HCT116 (cell line): Measurements from ENCODE around the gene TFF1. TPM values are rescaled to one million over a fixed set of nuclear protein-coding genes. Genes with fewer than 3 reads are reported as not detected.

Experiments
- ATAC-seq: fragments of 200-7000 bp; cut with Tn5 transposase; 2 replicates; pipeline ENCODE4 v1.9.1; 2020; ENCODE audit warnings: mild to moderate bottlenecking, moderate library complexity
- BruUV-seq: library from RNA; stranded (reverse); fragments of 400-500 nt; replicated peaks from 2 replicates; lab custom pipeline; 2021; lab: Mats Ljungman, UMichigan
- CTCF ChIA-PET: fragments of 300-600 bp; sonication (Branson Sonifier 250); formaldehyde crosslinking; loops from one replicate; lab custom pipeline; 2021; ENCODE audit warnings: antibody characterized with exemption; lab: Charles Lee
- POLR2A ChIA-PET: fragments of 300-600, 350-600 bp; sonication (Branson Sonifier 250); formaldehyde crosslinking; loops from one replicate; lab custom pipeline; 2021; ENCODE audit warnings: antibody characterized with exemption; lab: Charles Lee
- RAD21 ChIA-PET, 2 experiments: fragments of 300-600 bp; sonication (Branson Sonifier 250); formaldehyde crosslinking; loops; one replicate each; lab custom pipeline; 2023; ENCODE audit warnings: low total read pairs in 2 of 2; ENCODE audit not compliant: uncharacterized antibody in 2 of 2, unreplicated experiment in 2 of 2, low non-redundant PET in 1 of 2; lab: Charles Lee
- DNase-seq: peaks from one replicate; pipeline ENCODE4 v3.0.0-alpha.2; 2010; ENCODE audit warnings: low read depth, low spot score
- H2AFZ ChIP-seq: fragments of 200-600 bp; shearing (Covaris generic), sonication (generic); 2 replicates; pipeline ENCODE4 v1.6.1; 2017; ENCODE audit warnings: low read depth, mixed run types, mixed read lengths, antibody characterized with exemption, low read length; ENCODE audit not compliant: poor library complexity, severe bottlenecking
- H3K27ac ChIP-seq: 2 replicates; pipeline ENCODE4 v1.5.1; 2012; ENCODE audit warnings: low read depth, low read length
- H3K27me3 ChIP-seq: fragments of 200-600 bp; sonication (generic); 2 replicates; pipeline ENCODE4 v1.6.1; 2016; ENCODE audit warnings: mixed run types, low read length, mixed read lengths; ENCODE audit not compliant: insufficient read depth
- H3K36me3 ChIP-seq, 2 experiments: fragments of 200-500 bp in 1 of 2; fragments of 200-600 bp in 1 of 2; sonication (Bioruptor generic) in 1 of 2; sonication (generic) in 1 of 2; 2 replicates each; pipeline versions ENCODE4 v1.5.1 to v1.6.1; 2014 to 2016; ENCODE audit warnings: low read length in 2 of 2, inconsistent platforms in 1 of 2, mixed read lengths in 1 of 2, mixed run types in 1 of 2; ENCODE audit not compliant: insufficient read depth in 2 of 2, control insufficient read depth in 1 of 2
- H3K4me1 ChIP-seq, 2 experiments: fragments of 200-600 bp in 1 of 2; sonication (generic) in 1 of 2; 2 replicates each; pipeline versions ENCODE4 v1.5.1 to v1.6.1; 2012 to 2017; ENCODE audit warnings: low read length in 2 of 2, inconsistent platforms in 1 of 2, mild to moderate bottlenecking in 1 of 2, mixed read lengths in 1 of 2, mixed run types in 1 of 2, moderate library complexity in 1 of 2; ENCODE audit not compliant: insufficient read depth in 2 of 2, control insufficient read depth in 1 of 2
- H3K4me2 ChIP-seq: fragments of 200-600 bp; sonication (generic); 2 replicates; pipeline ENCODE4 v1.6.1; 2017; ENCODE audit warnings: mixed run types, low read length, mixed read lengths
- H3K4me3 ChIP-seq, 2 experiments: fragments of 200-600 bp in 1 of 2; sonication (generic) in 1 of 2; replicated peaks in 1 of 2; 2 replicates each; pipeline ENCODE4 v1.5.1; 2011 to 2016; ENCODE audit warnings: low read length in 2 of 2, control low read depth in 1 of 2, low read depth in 1 of 2, mild to moderate bottlenecking in 1 of 2, mixed read lengths in 1 of 2, mixed run types in 1 of 2
- H3K79me2 ChIP-seq: fragments of 200-600 bp; sonication (generic); 2 replicates; pipeline ENCODE4 v1.6.1; 2017; ENCODE audit warnings: mild to moderate bottlenecking, mixed run types, low read length, moderate library complexity, mixed read lengths; ENCODE audit not compliant: insufficient read depth
- H3K9ac ChIP-seq: fragments of 200-600 bp; sonication (generic); 2 replicates; pipeline ENCODE4 v1.6.1; 2016; ENCODE audit warnings: low read length, mixed read lengths
- H3K9me2 ChIP-seq: fragments of 200-600 bp; sonication (generic), shearing (Covaris generic); 2 replicates; pipeline ENCODE4 v1.6.1; 2017; ENCODE audit warnings: mixed run types, mild to moderate bottlenecking, moderate library complexity; ENCODE audit not compliant: insufficient read depth
- H3K9me3 ChIP-seq, 2 experiments: fragments of 200-500 bp in 1 of 2; fragments of 200-600 bp in 1 of 2; sonication (Bioruptor generic) in 1 of 2; sonication (generic) in 1 of 2; 2 replicates each; pipeline ENCODE4 v1.6.1; 2014 to 2017; ENCODE audit warnings: low read length in 2 of 2, mixed read lengths in 2 of 2, inconsistent platforms in 1 of 2, low read depth in 1 of 2, mild to moderate bottlenecking in 1 of 2, mixed run types in 1 of 2, moderate library complexity in 1 of 2; ENCODE audit not compliant: control insufficient read depth in 1 of 2, insufficient read depth in 1 of 2
- H4K20me1 ChIP-seq: fragments of 200-600 bp; sonication (generic), shearing (Covaris generic); 2 replicates; pipeline ENCODE4 v1.6.1; 2017; ENCODE audit warnings: mixed run types, mild to moderate bottlenecking, moderate library complexity; ENCODE audit not compliant: insufficient read depth
- CEBPB ChIP-seq: IDR thresholded peaks from 2 replicates; pipeline ENCODE4 v1.6.1; 2012; ENCODE audit warnings: low read depth
- EGR1 ChIP-seq: IDR thresholded peaks from 2 replicates; pipeline ENCODE4 v1.6.1; 2012; ENCODE audit warnings: low read depth
- EZH2 ChIP-seq: fragments of 200-600 bp; sonication (generic); IDR thresholded peaks from 2 replicates; pipeline ENCODE4 v1.6.1; 2017; ENCODE audit warnings: antibody characterized with exemption, mixed run types
- EZH2phosphoT487 ChIP-seq: fragments of 200-600 bp; IDR thresholded peaks from 2 replicates; pipeline ENCODE4 v1.6.1; 2018; ENCODE audit warnings: antibody characterized with exemption, borderline replicate concordance
- RAD21 ChIP-seq: IDR thresholded peaks from 2 replicates; pipeline ENCODE4 v1.6.1; 2012; ENCODE audit warnings: low read depth, mild to moderate bottlenecking
- SIN3A ChIP-seq: IDR thresholded peaks from 2 replicates; pipeline ENCODE4 v1.6.1; 2012; ENCODE audit warnings: low read depth
- SP1 ChIP-seq: IDR thresholded peaks from 2 replicates; pipeline ENCODE4 v1.6.1; 2012; ENCODE audit warnings: low read depth
- TCF7L2 ChIP-seq: IDR thresholded peaks from 2 replicates; pipeline ENCODE4 v1.7.0; 2011; ENCODE audit warnings: borderline replicate concordance, inconsistent platforms; ENCODE audit not compliant: insufficient read depth, insufficient read length; ENCODE audit errors: extremely low read depth
- YY1 ChIP-seq: IDR thresholded peaks from 2 replicates; pipeline ENCODE4 v1.6.1; 2011; ENCODE audit warnings: low read length, low read depth, moderate library complexity, mild to moderate bottlenecking; ENCODE audit not compliant: insufficient replicate concordance; ENCODE audit errors: extremely low read depth
- ZFX ChIP-seq: fragments of 450-650 bp; IDR thresholded peaks from 2 replicates; pipeline ENCODE4 v1.6.1; 2017
- intact Hi-C: fragments of 100-400 bp; cut with micrococcal nuclease; formaldehyde crosslinking; loops from 2 replicates; pipeline ENCODE4 v1.10.0; 2022
- total RNA-seq: library from RNA; stranded (reverse); gene quantifications from one replicate; pipeline ENCODE4 v1.2.1, GENCODE V29; 2021; ENCODE audit not compliant: unreplicated experiment
- TF ChIP-seq, protein P1 (sequence below): IDR thresholded peaks from 2 replicates; pipeline ENCODE4 v1.6.1; 2012; ENCODE audit warnings: low read depth
- TF ChIP-seq, protein P2 (sequence below): IDR thresholded peaks from 2 replicates; pipeline ENCODE4 v1.6.1; 2012
- TF ChIP-seq, protein P3 (sequence below): IDR thresholded peaks from 2 replicates; pipeline ENCODE4 v1.6.1; 2012
- TF ChIP-seq, protein P4 (sequence below), 3 experiments: fragments of 200-600 bp in 1 of 3; sonication (generic) in 1 of 3; IDR thresholded peaks in 2 of 3; conservative IDR thresholded peaks in 1 of 3; 2 replicates each; pipeline ENCODE4 v1.5.1; 2012 to 2017; ENCODE audit warnings: low read depth in 2 of 3, low read length in 2 of 3, antibody characterized with exemption in 1 of 3, borderline replicate concordance in 1 of 3, control low read depth in 1 of 3, mild to moderate bottlenecking in 1 of 3, mixed read lengths in 1 of 3, mixed run types in 1 of 3, moderate library complexity in 1 of 3; ENCODE audit not compliant: insufficient read depth in 1 of 3

The TFF1 gene
- total RNA-seq, 1 experiment from 2014 or later: 0.61 TPM

DNA sequence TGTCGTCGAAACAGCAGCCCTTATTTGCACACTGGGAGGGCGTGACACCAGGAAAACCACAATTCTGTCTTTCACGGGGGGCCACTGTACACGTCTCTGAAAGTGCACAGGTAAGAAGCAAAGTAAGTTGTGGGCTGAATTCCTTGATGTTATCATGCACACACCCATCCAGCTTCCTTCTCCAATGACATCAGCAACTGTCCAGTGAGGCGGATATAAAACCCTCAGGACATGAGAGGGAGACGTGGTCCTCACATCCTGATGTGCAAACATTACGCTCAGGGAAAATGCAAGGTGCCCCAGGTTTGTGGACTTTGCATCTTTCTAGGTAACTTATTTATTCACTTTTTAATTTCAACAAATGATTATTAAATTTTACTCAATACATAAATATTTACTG, 3.0 kb downstream of the TFF1 start:
- DNase-seq (no peak), ATAC-seq (no peak)
- H3K27me3 ChIP-seq: no peaks in the 10 kb centered on the region
- no peaks in the 10 kb centered on the region for H3K36me3 ChIP-seq
- H2AFZ ChIP-seq: no peak overlapping the region
- ChIA-PET POLR2A (no interaction called here), CTCF (no interaction called here), RAD21 (interaction anchor here in 1 of 2 experiments (0.6 kb wide), 1 partner anchor 87 kb away, joined by 7 read pairs; no protein-coding TSS in a partner anchor)
- no peaks in the 10 kb centered on the region for H3K9me2 ChIP-seq
- H3K79me2 ChIP-seq: no peaks in the 10 kb centered on the region
- H3K4me2 ChIP-seq: no peak overlapping the region
- no peaks in the 10 kb centered on the region for H4K20me1 ChIP-seq
- no peak for TF ChIP-seq SP1
- TF ChIP-seq EZH2: no peak
- no peak for TF ChIP-seq ZFX
- no peak for TF ChIP-seq TCF7L2
- TF ChIP-seq YY1: no peak
- TF ChIP-seq, protein P1, sequence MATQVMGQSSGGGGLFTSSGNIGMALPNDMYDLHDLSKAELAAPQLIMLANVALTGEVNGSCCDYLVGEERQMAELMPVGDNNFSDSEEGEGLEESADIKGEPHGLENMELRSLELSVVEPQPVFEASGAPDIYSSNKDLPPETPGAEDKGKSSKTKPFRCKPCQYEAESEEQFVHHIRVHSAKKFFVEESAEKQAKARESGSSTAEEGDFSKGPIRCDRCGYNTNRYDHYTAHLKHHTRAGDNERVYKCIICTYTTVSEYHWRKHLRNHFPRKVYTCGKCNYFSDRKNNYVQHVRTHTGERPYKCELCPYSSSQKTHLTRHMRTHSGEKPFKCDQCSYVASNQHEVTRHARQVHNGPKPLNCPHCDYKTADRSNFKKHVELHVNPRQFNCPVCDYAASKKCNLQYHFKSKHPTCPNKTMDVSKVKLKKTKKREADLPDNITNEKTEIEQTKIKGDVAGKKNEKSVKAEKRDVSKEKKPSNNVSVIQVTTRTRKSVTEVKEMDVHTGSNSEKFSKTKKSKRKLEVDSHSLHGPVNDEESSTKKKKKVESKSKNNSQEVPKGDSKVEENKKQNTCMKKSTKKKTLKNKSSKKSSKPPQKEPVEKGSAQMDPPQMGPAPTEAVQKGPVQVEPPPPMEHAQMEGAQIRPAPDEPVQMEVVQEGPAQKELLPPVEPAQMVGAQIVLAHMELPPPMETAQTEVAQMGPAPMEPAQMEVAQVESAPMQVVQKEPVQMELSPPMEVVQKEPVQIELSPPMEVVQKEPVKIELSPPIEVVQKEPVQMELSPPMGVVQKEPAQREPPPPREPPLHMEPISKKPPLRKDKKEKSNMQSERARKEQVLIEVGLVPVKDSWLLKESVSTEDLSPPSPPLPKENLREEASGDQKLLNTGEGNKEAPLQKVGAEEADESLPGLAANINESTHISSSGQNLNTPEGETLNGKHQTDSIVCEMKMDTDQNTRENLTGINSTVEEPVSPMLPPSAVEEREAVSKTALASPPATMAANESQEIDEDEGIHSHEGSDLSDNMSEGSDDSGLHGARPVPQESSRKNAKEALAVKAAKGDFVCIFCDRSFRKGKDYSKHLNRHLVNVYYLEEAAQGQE: no peak
- TF ChIP-seq, protein P2, sequence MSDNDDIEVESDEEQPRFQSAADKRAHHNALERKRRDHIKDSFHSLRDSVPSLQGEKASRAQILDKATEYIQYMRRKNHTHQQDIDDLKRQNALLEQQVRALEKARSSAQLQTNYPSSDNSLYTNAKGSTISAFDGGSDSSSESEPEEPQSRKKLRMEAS: no peak
- TF ChIP-seq RAD21: no peak
- TF ChIP-seq EGR1: no peak
- TF ChIP-seq EZH2phosphoT487: no peak
- TF ChIP-seq, protein P3, sequence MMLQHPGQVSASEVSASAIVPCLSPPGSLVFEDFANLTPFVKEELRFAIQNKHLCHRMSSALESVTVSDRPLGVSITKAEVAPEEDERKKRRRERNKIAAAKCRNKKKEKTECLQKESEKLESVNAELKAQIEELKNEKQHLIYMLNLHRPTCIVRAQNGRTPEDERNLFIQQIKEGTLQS: no peak
- TF ChIP-seq, protein P4, sequence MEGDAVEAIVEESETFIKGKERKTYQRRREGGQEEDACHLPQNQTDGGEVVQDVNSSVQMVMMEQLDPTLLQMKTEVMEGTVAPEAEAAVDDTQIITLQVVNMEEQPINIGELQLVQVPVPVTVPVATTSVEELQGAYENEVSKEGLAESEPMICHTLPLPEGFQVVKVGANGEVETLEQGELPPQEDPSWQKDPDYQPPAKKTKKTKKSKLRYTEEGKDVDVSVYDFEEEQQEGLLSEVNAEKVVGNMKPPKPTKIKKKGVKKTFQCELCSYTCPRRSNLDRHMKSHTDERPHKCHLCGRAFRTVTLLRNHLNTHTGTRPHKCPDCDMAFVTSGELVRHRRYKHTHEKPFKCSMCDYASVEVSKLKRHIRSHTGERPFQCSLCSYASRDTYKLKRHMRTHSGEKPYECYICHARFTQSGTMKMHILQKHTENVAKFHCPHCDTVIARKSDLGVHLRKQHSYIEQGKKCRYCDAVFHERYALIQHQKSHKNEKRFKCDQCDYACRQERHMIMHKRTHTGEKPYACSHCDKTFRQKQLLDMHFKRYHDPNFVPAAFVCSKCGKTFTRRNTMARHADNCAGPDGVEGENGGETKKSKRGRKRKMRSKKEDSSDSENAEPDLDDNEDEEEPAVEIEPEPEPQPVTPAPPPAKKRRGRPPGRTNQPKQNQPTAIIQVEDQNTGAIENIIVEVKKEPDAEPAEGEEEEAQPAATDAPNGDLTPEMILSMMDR (IDR thresholded peaks at IDR 0.05 in 2 of 3, conservative IDR thresholded peaks at IDR 0.05 in 1 of 3; ENCODE audit: borderline replicate concordance in 1 of 3, insufficient read depth in 1 of 3, low read depth in 2 of 3, low read length in 2 of 3): no peak
- TF ChIP-seq CEBPB: no peak
- TF ChIP-seq SIN3A: no peak
- no peak overlapping the region for H3K9ac ChIP-seq
- BruUV-seq: no TSS peak
- H3K27ac ChIP-seq: no peak overlapping the region
- intact Hi-C loops: no loop called here
- no peaks in the 10 kb centered on the region for H3K9me3 ChIP-seq
- H3K4me1 ChIP-seq: no peaks in the 10 kb centered on the region
- H3K4me3 ChIP-seq: no peak overlapping the region
